Ishikawa (cell line): Measurements from ENCODE around the gene TRIM14.

ENCODE experiments used
- CEBPB ChIP-seq: IDR thresholded peaks from 2 replicates; pipeline ENCODE4 v1.6.1; 2012
- CREB1 ChIP-seq: IDR thresholded peaks from 2 replicates; pipeline ENCODE4 v1.6.1; 2012; ENCODE audit warnings: low read depth
- EGR1 ChIP-seq: IDR thresholded peaks from 2 replicates; pipeline ENCODE4 v1.6.1; 2012
- EP300 ChIP-seq: IDR thresholded peaks from 2 replicates; pipeline ENCODE4 v1.6.1; 2012; ENCODE audit warnings: borderline replicate concordance
- FOXM1 ChIP-seq: IDR thresholded peaks from 2 replicates; pipeline ENCODE4 v1.6.1; 2012; ENCODE audit warnings: low read depth, borderline replicate concordance
- MAX ChIP-seq: IDR thresholded peaks from 2 replicates; pipeline ENCODE4 v1.6.1; 2012
- NFIC ChIP-seq: IDR thresholded peaks from 2 replicates; pipeline ENCODE4 v1.6.1; 2012
- RAD21 ChIP-seq: IDR thresholded peaks from 2 replicates; pipeline ENCODE4 v1.6.1; 2012; ENCODE audit warnings: low read depth
- REST ChIP-seq: IDR thresholded peaks from 2 replicates; pipeline ENCODE4 v1.6.1; 2012; ENCODE audit warnings: low read depth, mild to moderate bottlenecking
- TAF1 ChIP-seq: IDR thresholded peaks from 2 replicates; pipeline ENCODE4 v1.6.1; 2012; ENCODE audit warnings: low read depth, mild to moderate bottlenecking
- TCF12 ChIP-seq: IDR thresholded peaks from 2 replicates; pipeline ENCODE4 v1.6.1; 2012; ENCODE audit warnings: low read depth
- TEAD4 ChIP-seq: IDR thresholded peaks from 2 replicates; pipeline ENCODE4 v1.6.1; 2012
- USF1 ChIP-seq: IDR thresholded peaks from 2 replicates; pipeline ENCODE4 v1.6.1; 2012
- YY1 ChIP-seq: IDR thresholded peaks from 2 replicates; pipeline ENCODE4 v1.6.1; 2012; ENCODE audit warnings: low read depth
- ZBTB7A ChIP-seq: IDR thresholded peaks from 2 replicates; pipeline ENCODE4 v1.6.1; 2012; ENCODE audit warnings: low read depth

TRIM14 gene

GRCh38 chr9:98056269-98057137 lies 62.5 kb downstream of the TRIM14 start, which contains the start of gene NANS:
Gene NANS (plus strand): TSS chr9:98056732. CDS start chr9:98056809, 77 bp downstream.
- TF ChIP-seq CEBPB (no peak), TCF12 (0 out of 2 replicates have a peak, but pooled peaks have one; percentile 28), USF1 (0 out of 2 replicates have a peak, but pooled peaks have one; percentile 52), TEAD4 (0 out of 2 replicates have a peak, but pooled peaks have one; percentile 7), NFIC (peak; percentile 42; the same call in 1 of the 2 replicates), CREB1 (no peak), YY1 (no peak), TAF1 (peak; percentile 92), REST (no peak), EP300 (0 out of 2 replicates have a peak, but pooled peaks have one; percentile 14), MAX (peak; percentile 81)

- no peak for TF ChIP-seq TAF1
- TF ChIP-seq EGR1, result no peak
- no peak for TF ChIP-seq NFIC
- no peak for TF ChIP-seq RAD21
- TF ChIP-seq MAX, result no peak
- TF ChIP-seq EP300, result no peak
- no peak for TF ChIP-seq ZBTB7A
- no peak for TF ChIP-seq USF1
- TF ChIP-seq TEAD4, result no peak
- no peak for TF ChIP-seq FOXM1
- TF ChIP-seq CREB1, result no peak
- TF ChIP-seq REST, result no peak
- no peak for TF ChIP-seq TCF12
- TF ChIP-seq CEBPB, result no peak
- TF ChIP-seq YY1, result no peak
These were observed 64.6 kb downstream of the TRIM14 start for GRCh38 chr9:98054376-98054951.

GRCh38 chr9:98050351-98050750 lies 68.7 kb downstream of the TRIM14 start:
- TF ChIP-seq TCF12 (no peak), FOXM1 (no peak), USF1 (no peak), NFIC (no peak), TAF1 (no peak), CREB1 (no peak), EGR1 (no peak), ZBTB7A (no peak), CEBPB (no peak), TEAD4 (no peak), YY1 (no peak), REST (no peak), RAD21 (no peak), EP300 (no peak)
